ENCODE measurements around the gene TSPEAR.

- no peak for TF ChIP-seq RCOR1 (IDR thresholded peaks at IDR 0.05; ENCODE audit: low read length)
- no peak for TF ChIP-seq CTCF (IDR thresholded peaks at IDR 0.05)
- no peak for TF ChIP-seq GABPA (IDR thresholded peaks at IDR 0.05; ENCODE audit: low read depth)
- no peak for TF ChIP-seq POLR2AphosphoS5 (IDR thresholded peaks at IDR 0.05; ENCODE audit: low read depth, low read length)
- no peak for TF ChIP-seq SIN3A (IDR thresholded peaks at IDR 0.05; ENCODE audit: borderline replicate concordance, low read depth, low read length)
- no peak for TF ChIP-seq RFX5 (IDR thresholded peaks at IDR 0.05; ENCODE audit: low read length)
- no peak for TF ChIP-seq TAF1 (IDR thresholded peaks at IDR 0.05; ENCODE audit: borderline replicate concordance, low read depth, low read length)
- no peak for TF ChIP-seq MXI1 (IDR thresholded peaks at IDR 0.05; ENCODE audit: low read depth, low read length)
- TF ChIP-seq ELF1 (IDR thresholded peaks at IDR 0.05), result no peak
- no peak for TF ChIP-seq MAX (IDR thresholded peaks at IDR 0.05; ENCODE audit: low read depth)
Measured at GRCh38 chr21:44728716-44729115, 17.3 kb upstream of the TSPEAR start.

Measured in SK-N-SH (cell line).